Tibial artery (tissue), 4 donors: ENCODE results near the gene ATP8B4.

Source experiments
- DNase-seq, 2 donors: peaks; one replicate each; pipeline ENCODE4 v3.0.0-alpha.2; 2019
- H3K27ac ChIP-seq, 2 donors: fragments of 200-600 bp; sonication (generic) in 1 of 2; 1 replicate in 1 of 2; 2 replicates in 1 of 2; pipeline ENCODE4 v1.5.1; 2018 to 2019; ENCODE audit warnings: mild to moderate bottlenecking in 1 of 2
- H3K27me3 ChIP-seq, 2 donors: fragments of 200-600 bp; sonication (generic) in 1 of 2; one replicate each; pipeline versions ENCODE4 v1.5.1 to v1.6.0; 2016 to 2019
- H3K36me3 ChIP-seq, 3 donors: fragments of 200-600 bp; sonication (generic) in 2 of 3; one replicate each; pipeline ENCODE4 v1.5.1; 2016 to 2019; ENCODE audit warnings: mild to moderate bottlenecking in 2 of 3
- H3K4me1 ChIP-seq, 4 donors: fragments of 200-600 bp; sonication (generic) in 2 of 4; 1 replicate in 3 of 4; 2 replicates in 1 of 4; pipeline ENCODE4 v1.5.1; 2016 to 2019
- H3K4me3 ChIP-seq, 2 donors: fragments of 200-600 bp; sonication (generic) in 1 of 2; 1 replicate in 1 of 2; 2 replicates in 1 of 2; pipeline ENCODE4 v1.5.1; 2018 to 2019; ENCODE audit warnings: mild to moderate bottlenecking in 2 of 2
- H3K9me3 ChIP-seq, 3 donors: fragments of 200-600 bp; sonication (generic) in 1 of 3; one replicate each; pipeline ENCODE4 v1.5.1; 2016 to 2019
- intact Hi-C: fragments of 100-400 bp; cut with DNase I; formaldehyde crosslinking; loops from one replicate; pipeline ENCODE4 v1.15.0; 2023; ENCODE audit warnings: low total_unique reads
- TF ChIP-seq, protein P1 (sequence below), 2 experiments: fragments of 200-600 bp in 1 of 2; fragments of 450-650 bp in 1 of 2; IDR thresholded peaks; one replicate each; pipeline ENCODE4 v1.5.1; 2017 to 2019; ENCODE audit warnings: antibody characterized with exemption in 2 of 2, mild to moderate bottlenecking in 1 of 2, moderate library complexity in 1 of 2

The ATP8B4 gene

DNA sequence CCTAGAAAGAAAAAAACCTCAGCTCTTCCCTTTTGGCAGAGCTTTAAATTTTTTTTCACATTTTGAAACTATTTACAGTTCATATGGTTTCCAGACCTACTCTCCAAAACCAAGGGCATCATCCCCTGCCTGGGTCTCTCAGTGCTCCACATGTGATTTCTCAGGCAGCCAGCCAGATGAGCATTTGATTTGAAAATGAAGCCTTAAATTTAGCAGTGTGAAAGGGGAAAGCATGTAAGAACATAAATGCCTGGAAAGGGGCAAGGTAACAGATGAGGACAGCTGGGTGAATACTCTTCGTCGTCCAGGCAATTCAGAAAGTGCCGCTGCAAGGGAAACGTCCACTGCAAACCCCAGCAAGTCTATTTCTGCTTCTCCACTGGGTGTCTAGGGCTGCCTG is 94.8 kb downstream of the ATP8B4 start:
- H3K9me3 ChIP-seq, result no peaks in the 10 kb centered on the region
- intact Hi-C loops, result no loop called here
- H3K27ac ChIP-seq, result no peak overlapping the region
- no peaks in the 10 kb centered on the region for H3K27me3 ChIP-seq
- TF ChIP-seq, protein P1, sequence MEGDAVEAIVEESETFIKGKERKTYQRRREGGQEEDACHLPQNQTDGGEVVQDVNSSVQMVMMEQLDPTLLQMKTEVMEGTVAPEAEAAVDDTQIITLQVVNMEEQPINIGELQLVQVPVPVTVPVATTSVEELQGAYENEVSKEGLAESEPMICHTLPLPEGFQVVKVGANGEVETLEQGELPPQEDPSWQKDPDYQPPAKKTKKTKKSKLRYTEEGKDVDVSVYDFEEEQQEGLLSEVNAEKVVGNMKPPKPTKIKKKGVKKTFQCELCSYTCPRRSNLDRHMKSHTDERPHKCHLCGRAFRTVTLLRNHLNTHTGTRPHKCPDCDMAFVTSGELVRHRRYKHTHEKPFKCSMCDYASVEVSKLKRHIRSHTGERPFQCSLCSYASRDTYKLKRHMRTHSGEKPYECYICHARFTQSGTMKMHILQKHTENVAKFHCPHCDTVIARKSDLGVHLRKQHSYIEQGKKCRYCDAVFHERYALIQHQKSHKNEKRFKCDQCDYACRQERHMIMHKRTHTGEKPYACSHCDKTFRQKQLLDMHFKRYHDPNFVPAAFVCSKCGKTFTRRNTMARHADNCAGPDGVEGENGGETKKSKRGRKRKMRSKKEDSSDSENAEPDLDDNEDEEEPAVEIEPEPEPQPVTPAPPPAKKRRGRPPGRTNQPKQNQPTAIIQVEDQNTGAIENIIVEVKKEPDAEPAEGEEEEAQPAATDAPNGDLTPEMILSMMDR (IDR thresholded peaks at IDR 0.05), result no peak
- H3K4me1 ChIP-seq, result peaks cover 0 to 6% (median 0%) of the 10 kb centered on the region in 4 donors
- H3K4me3 ChIP-seq, result no peak overlapping the region
- DNase-seq, result no peak
- H3K36me3 ChIP-seq, result no peaks in the 10 kb centered on the region

DNA sequence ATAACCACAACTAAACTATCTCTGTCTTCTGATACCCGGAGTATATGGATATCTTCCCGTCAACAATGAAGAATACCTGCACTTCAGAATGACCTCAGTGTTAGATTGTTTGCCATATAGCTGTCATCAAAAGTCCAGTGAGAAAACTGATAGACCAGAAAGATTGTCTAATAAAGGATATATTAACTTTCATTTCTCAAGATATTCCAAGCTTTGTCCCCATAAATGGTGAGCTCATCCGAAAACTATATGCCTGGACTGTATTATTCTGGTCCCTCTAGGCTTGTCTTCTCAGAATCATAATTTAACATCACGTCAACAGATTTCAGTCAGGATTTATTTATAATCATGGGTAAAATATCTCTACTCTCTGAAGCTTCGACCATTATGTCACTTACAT is 100.5 kb downstream of the ATP8B4 start:
- Histone ChIP-seq H3K9me3 (no peaks in the 10 kb centered on the region), H3K4me3 (no peak overlapping the region), H3K4me1 (no peaks in the 10 kb centered on the region), H3K36me3 (no peaks in the 10 kb centered on the region), H3K27me3 (no peaks in the 10 kb centered on the region), H3K27ac (no peak overlapping the region)
- no peak for DNase-seq
- intact Hi-C loops, result no loop called here
- TF ChIP-seq, protein P1 (IDR thresholded peaks at IDR 0.05), result no peak

DNA sequence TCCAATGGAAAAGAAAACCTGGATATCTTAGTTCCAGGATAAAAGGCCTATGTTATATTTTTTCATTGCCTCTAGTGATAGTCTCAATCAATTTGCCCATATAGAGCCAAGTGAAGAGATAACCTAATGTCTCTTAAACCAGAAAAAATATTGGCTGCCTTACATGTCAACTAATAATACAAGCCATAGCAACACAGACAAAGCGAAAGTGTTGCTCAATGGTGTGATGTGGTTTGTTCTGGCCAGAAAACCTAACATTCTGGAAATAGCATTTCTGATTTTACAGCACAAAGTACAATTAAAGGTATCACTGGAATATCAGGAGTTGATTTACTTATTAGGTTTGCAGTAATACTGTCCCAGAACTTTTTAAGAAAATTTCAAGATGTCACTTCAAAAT is 101.5 kb downstream of the ATP8B4 start:
- TF ChIP-seq, protein P1 (IDR thresholded peaks at IDR 0.05), result no peak
- no peaks in the 10 kb centered on the region for H3K4me1 ChIP-seq
- no peaks in the 10 kb centered on the region for H3K27me3 ChIP-seq
- H3K36me3 ChIP-seq, result no peaks in the 10 kb centered on the region
- no peak overlapping the region for H3K4me3 ChIP-seq
- no peak overlapping the region for H3K27ac ChIP-seq
- no peaks in the 10 kb centered on the region for H3K9me3 ChIP-seq
- DNase-seq, result no peak
- intact Hi-C loops, result no loop called here

DNA sequence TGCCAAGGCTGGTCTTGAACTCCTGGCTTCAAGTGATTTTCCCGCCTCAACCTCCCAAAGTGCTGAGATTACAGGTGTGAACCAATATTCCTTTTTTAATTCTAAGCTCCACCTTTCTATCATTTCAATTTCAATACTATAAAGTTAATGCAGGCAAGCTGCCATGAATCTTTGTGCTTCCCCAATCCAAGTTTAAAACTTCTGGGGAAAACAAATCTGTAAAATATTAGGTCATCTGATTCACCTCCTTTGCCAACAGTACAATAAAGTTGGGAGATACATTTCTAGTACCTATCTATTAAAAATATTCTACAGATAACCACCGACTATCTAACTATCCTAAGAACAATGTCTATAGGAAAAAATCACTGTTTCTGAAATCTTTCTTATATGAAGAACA is 102.1 kb downstream of the ATP8B4 start:
- intact Hi-C loops, result no loop called here
- no peaks in the 10 kb centered on the region for H3K27me3 ChIP-seq
- H3K9me3 ChIP-seq, result no peaks in the 10 kb centered on the region
- TF ChIP-seq, protein P1 (IDR thresholded peaks at IDR 0.05), result no peak
- DNase-seq, result no peak
- no peak overlapping the region for H3K4me3 ChIP-seq
- H3K4me1 ChIP-seq, result no peaks in the 10 kb centered on the region
- no peaks in the 10 kb centered on the region for H3K36me3 ChIP-seq
- no peak overlapping the region for H3K27ac ChIP-seq

DNA sequence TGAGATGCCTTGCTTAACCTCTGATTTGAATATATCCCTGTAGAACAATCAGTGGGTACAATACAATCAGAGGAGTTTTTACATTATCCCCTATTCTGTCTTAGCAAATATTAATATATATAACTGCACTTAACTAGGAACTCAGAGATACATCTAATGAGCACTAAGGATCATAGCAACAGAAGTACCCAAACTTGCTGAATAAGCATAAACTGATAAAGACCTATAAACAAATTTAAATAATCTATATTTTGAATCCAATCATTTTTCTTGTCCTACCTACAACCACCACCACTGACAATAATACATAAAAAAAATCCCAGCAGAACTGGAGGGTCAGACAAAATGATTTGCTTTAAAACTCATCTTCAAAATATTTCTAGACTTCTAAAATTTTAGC is 106.2 kb downstream of the ATP8B4 start:
- no peaks in the 10 kb centered on the region for H3K27me3 ChIP-seq
- DNase-seq, result no peak
- H3K36me3 ChIP-seq, result no peaks in the 10 kb centered on the region
- no peaks in the 10 kb centered on the region for H3K9me3 ChIP-seq
- TF ChIP-seq, protein P1 (IDR thresholded peaks at IDR 0.05), result no peak
- no peak overlapping the region for H3K27ac ChIP-seq
- H3K4me1 ChIP-seq, result no peaks in the 10 kb centered on the region
- intact Hi-C loops, result no loop called here
- H3K4me3 ChIP-seq, result no peak overlapping the region

DNA sequence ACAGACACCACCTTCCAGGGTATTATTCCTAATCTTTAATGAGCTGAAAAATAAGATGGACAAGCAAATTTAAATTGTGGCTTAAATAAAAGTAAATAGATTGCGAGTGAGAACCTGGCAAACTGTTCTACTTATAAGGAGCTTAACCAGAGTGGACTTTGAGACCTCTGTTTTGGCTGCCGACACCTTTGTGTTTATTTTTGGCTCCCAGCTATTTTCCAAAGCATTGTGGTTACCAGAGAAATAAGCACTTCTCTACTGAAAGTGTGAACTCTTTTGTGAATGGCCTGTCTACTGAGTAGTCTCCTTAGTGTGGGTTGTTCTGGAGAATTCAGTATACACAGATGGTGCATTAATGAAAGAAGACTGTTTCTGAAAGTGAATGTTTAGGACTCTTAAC is 109.4 kb downstream of the ATP8B4 start:
- DNase-seq, result no peak
- Histone ChIP-seq H3K36me3 (no peaks in the 10 kb centered on the region), H3K4me3 (no peak overlapping the region), H3K4me1 (no peaks in the 10 kb centered on the region), H3K27me3 (no peaks in the 10 kb centered on the region), H3K9me3 (no peaks in the 10 kb centered on the region), H3K27ac (no peak overlapping the region)
- intact Hi-C loops, result loop anchor here (10.0 kb wide), 1 partner anchor 775 kb away; no protein-coding TSS in a partner anchor
- TF ChIP-seq, protein P1 (IDR thresholded peaks at IDR 0.05), result no peak
